Endothelial cell (in vitro differentiated cells): ENCODE results near the gene DEXI. TPM values are rescaled to one million over a fixed set of nuclear protein-coding genes. Genes with fewer than 3 reads are reported as not detected.
"Not testable (repeated sequence)": the region's sequence is repeated elsewhere in the genome, so short reads cannot be mapped to it uniquely, and the experiment has no call there.

Experiments
- DNase-seq: peaks from one replicate; pipeline ENCODE4 v3.0.0; 2021; ENCODE audit warnings: low spot score
- H3K27ac Mint-ChIP-seq: one replicate; pipeline ENCODE4 v1.8.0; 2021; ENCODE audit warnings: mixed read lengths, inconsistent platforms; ENCODE audit not compliant: unreplicated experiment
- H3K27me3 Mint-ChIP-seq: one replicate; pipeline ENCODE4 v1.8.0; 2021; ENCODE audit warnings: mild to moderate bottlenecking, moderate library complexity, mixed read lengths, inconsistent platforms; ENCODE audit not compliant: unreplicated experiment
- H3K36me3 Mint-ChIP-seq: one replicate; pipeline ENCODE4 v1.8.0; 2021; ENCODE audit warnings: mild to moderate bottlenecking, low read depth, mixed read lengths, inconsistent platforms; ENCODE audit not compliant: unreplicated experiment
- H3K4me1 Mint-ChIP-seq: one replicate; pipeline ENCODE4 v1.8.0; 2021; ENCODE audit warnings: mild to moderate bottlenecking, mixed read lengths, inconsistent platforms; ENCODE audit not compliant: unreplicated experiment
- H3K4me3 Mint-ChIP-seq: one replicate; pipeline ENCODE4 v1.8.0; 2021; ENCODE audit warnings: mild to moderate bottlenecking, mixed read lengths, inconsistent platforms; ENCODE audit not compliant: unreplicated experiment
- H3K9me3 Mint-ChIP-seq: one replicate; pipeline ENCODE4 v1.8.0; 2021; ENCODE audit warnings: mixed read lengths, inconsistent platforms; ENCODE audit not compliant: unreplicated experiment
- CTCF ChIP-seq: fragments of 200-600 bp; sonication (generic); IDR thresholded peaks from one replicate; pipeline ENCODE4 v1.5.0; 2021; ENCODE audit warnings: antibody characterized with exemption; ENCODE audit not compliant: unreplicated experiment
- total RNA-seq: library from RNA; stranded (reverse); fragmentation: NEBNext Ultra II Directional; extraction: Animal tissue kit (Norgen Biotek cat#: 25700); gene quantifications from one replicate; pipeline ENCODE4 v1.2.1, GENCODE V29; 2021; ENCODE audit not compliant: unreplicated experiment

Gene DEXI
- total RNA-seq, 1 donor from 2014 or later: 37.9 TPM

DNA sequence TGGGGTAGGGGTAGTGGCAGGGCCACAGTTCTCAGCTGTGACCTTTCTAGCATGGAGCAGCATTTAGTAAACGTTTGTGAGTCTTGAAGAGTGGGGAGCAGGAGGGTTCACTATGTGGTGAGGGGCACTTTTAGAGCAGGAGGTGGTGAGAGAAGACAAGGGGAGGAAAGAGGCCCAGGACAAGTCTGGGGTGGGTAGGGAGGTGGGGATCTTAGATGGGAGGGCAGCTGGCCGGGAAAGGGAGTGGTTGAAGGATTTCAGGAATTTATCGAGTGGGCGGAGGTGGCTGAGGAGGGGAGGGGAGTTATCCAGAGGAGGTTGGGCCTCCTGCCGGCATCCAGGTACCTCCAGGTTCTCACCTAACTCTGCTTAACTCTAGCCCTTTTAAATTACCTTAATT is 4.0 kb upstream of the DEXI start:
- peak overlapping the region; percentile 17 for H3K27ac Mint-ChIP-seq
- peaks cover 61% of the 10 kb centered on the region for H3K4me1 Mint-ChIP-seq
- peaks cover 11% of the 10 kb centered on the region for H3K27me3 Mint-ChIP-seq
- no peaks in the 10 kb centered on the region for H3K9me3 Mint-ChIP-seq
- H3K36me3 Mint-ChIP-seq: peaks cover 11% of the 10 kb centered on the region
- no peak for DNase-seq
- H3K4me3 Mint-ChIP-seq: peak overlapping the region; percentile 60
- TF ChIP-seq CTCF: no peak

DNA sequence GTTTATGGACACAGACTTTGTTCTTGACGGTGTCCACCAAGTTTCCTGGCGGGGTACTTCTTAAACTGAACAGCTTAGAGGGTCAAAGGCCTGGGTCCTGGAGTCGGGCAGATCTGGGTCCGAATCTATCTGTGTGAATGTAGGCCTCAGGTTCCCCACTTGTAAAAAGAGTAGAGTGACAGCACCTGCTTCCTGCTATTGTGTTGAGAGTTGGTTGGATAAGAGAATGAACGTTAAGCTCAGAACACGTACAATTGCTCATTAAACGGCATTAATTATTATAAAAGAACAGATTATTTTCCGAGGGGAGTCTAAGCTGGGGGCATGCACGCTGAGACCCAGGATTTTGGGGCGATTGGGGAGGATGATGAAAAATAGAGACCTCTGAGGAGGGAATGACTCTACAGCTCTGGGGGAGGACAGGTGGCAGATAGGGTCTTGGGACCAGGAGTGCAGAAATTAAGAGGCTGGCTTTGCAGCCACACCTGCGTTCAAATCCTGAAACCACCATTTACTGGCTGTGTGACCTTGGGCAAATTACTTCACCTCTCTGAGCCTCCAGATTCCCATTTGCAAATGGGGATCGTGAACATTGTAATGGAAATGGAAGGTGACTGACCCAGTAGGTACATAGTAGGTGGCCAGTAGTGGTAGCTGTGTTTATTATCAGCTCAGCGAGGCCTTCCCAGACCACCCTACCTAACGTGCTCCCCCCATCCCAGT is 3.0 kb upstream of the DEXI start:
- H3K9me3 Mint-ChIP-seq: no peaks in the 10 kb centered on the region

DNA sequence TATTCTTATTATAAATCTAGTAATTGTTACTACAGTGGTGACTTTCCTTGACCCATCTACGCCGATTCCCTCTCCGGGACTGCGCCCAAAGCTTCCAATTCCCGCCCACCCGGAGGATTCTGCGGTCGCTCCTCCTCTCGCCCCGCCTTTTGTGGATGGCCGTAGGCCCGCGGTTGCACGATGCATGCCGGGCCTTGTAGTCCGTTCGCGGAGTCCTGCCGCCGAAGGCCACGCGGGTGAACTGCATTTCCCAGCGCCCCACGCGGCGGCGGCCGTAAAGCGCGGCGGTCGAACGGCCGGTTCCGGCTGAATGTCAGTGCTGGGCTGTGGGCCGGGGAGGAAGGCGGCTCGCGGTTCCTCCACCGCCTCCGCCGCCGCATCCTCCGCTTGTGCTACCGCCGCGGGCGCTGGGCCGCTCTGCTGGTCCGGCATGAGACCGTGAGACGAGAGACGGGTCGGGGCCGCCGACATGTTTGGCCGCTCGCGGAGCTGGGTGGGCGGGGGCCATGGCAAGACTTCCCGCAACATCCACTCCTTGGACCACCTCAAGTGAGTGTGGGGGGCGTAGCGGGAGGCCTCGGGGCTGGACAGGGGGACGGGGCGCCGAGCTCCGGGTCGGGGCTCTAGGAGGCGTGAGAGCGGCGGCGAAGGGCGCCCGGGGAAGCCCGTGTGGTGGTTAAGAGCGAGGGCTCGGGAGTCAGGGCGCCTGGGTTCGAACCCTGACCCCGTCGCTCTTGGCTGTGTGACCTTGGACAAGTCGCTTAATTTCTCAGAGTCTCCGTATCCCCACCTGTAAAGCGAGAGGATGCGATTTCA is 2.2 kb upstream of the DEXI start, which contains the start of gene CLEC16A:
CLEC16A (plus strand) TSS at position 316 of the 816 bp plus-strand sequence; CDS start at position 470, 154 bp downstream.
- Mint-ChIP-seq H3K4me1 (peaks cover 58% of the 10 kb centered on the region), H3K36me3 (peaks cover 12% of the 10 kb centered on the region), H3K27me3 (peaks cover 19% of the 10 kb centered on the region), H3K4me3 (peak within 1 kb of the TSS; percentile 95), H3K27ac (peak within 1 kb of the TSS; percentile 90), H3K9me3 (no peaks in the 10 kb centered on the region)
- DNase-seq: peak; percentile 98
- peak; percentile 6 for TF ChIP-seq CTCF

More for the DNA sequence above, 3.0 kb upstream of the DEXI start:
- Mint-ChIP-seq H3K4me1 (peaks cover 61% of the 10 kb centered on the region), H3K4me3 (peak overlapping the region; percentile 95), H3K27ac (peak overlapping the region; percentile 90), H3K27me3 (peaks cover 16% of the 10 kb centered on the region), H3K36me3 (peaks cover 11% of the 10 kb centered on the region)
- TF ChIP-seq CTCF: no peak
- no peak for DNase-seq

- no peak overlapping the region for H3K27ac Mint-ChIP-seq
- TF ChIP-seq CTCF: no peak
- H3K36me3 Mint-ChIP-seq: peaks cover 14% of the 10 kb centered on the region
- peaks cover 19% of the 10 kb centered on the region for H3K27me3 Mint-ChIP-seq
- H3K4me1 Mint-ChIP-seq: peaks cover 60% of the 10 kb centered on the region
- no peaks in the 10 kb centered on the region for H3K9me3 Mint-ChIP-seq
- peak overlapping the region; percentile 86 for H3K4me3 Mint-ChIP-seq
- no peak for DNase-seq
Measured at GRCh38 chr16:10943064-10943353, 741 bp upstream of the DEXI start.

- peak overlapping the region; percentile 96 for H3K4me3 Mint-ChIP-seq
- H3K4me1 Mint-ChIP-seq: peaks cover 64% of the 10 kb centered on the region
- H3K36me3 Mint-ChIP-seq: peaks cover 14% of the 10 kb centered on the region
- not testable (repeated sequence) for H3K27ac Mint-ChIP-seq, H3K9me3 Mint-ChIP-seq, DNase-seq
- H3K27me3 Mint-ChIP-seq: peaks cover 18% of the 10 kb centered on the region
Measured at GRCh38 chr16:10941935-10942351, 325 bp downstream of the DEXI start.
